ENCODE data around the gene TGFB3.

- TF ChIP-seq, protein P1, sequence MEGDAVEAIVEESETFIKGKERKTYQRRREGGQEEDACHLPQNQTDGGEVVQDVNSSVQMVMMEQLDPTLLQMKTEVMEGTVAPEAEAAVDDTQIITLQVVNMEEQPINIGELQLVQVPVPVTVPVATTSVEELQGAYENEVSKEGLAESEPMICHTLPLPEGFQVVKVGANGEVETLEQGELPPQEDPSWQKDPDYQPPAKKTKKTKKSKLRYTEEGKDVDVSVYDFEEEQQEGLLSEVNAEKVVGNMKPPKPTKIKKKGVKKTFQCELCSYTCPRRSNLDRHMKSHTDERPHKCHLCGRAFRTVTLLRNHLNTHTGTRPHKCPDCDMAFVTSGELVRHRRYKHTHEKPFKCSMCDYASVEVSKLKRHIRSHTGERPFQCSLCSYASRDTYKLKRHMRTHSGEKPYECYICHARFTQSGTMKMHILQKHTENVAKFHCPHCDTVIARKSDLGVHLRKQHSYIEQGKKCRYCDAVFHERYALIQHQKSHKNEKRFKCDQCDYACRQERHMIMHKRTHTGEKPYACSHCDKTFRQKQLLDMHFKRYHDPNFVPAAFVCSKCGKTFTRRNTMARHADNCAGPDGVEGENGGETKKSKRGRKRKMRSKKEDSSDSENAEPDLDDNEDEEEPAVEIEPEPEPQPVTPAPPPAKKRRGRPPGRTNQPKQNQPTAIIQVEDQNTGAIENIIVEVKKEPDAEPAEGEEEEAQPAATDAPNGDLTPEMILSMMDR (IDR thresholded peaks at IDR 0.05 in 8 of 11, conservative IDR thresholded peaks at IDR 0.05 in 3 of 11), result no peak
- TF ChIP-seq POLR2AphosphoS5 (IDR thresholded peaks at IDR 0.05), result no peak
These were observed 48.0 kb downstream of the TGFB3 start for GRCh38 chr14:75933712-75934296.
